ENCODE results near the gene RPGRIP1L. TPM values are rescaled to one million over a fixed set of nuclear protein-coding genes. Genes with fewer than 3 reads are reported as not detected.

The RPGRIP1L gene
- polyA plus RNA-seq, 2 of the 4 experiments (the other 2 are of a cell fraction): 13.0 to 19.6 TPM

GRCh38 chr16:53712065-53712464 is 8.4 kb upstream of the RPGRIP1L start:
- Histone ChIP-seq H3K9me3 (no peaks in the 10 kb centered on the region), H3K4me3 (no peak overlapping the region), H3K4me2 (no peak overlapping the region), H3K4me1 (peaks cover 19% of the 10 kb centered on the region; the same call in 2 of the 3 replicates), H3K27ac (no peak overlapping the region)
- ChIA-PET CTCF (interaction anchor here (1.1 to 1.5 kb wide), 2 partner anchors 61 to 570 kb away, joined by 3 read pairs; no protein-coding TSS in a partner anchor), POLR2A (no interaction called here)
- ATAC-seq (no peak), FAIRE-seq (no peak), DNase-seq (ENCODE audit: low read depth in 1 of 2, low spot score in 1 of 2) (no peak)
- WGBS (ENCODE audit: missing lambda C conversion rate): 77% methylated on average over 2 of the region's 2 CpGs
- TF ChIP-seq EP300 (IDR thresholded peaks at IDR 0.05): no peak
- TF ChIP-seq KDM5A (IDR thresholded peaks at IDR 0.05): no peak

- POLR2A ChIA-PET: no interaction called here
- WGBS (ENCODE audit: missing lambda C conversion rate): 92% methylated on average over 3 of the region's 3 CpGs
These were observed 7.7 kb upstream of the RPGRIP1L start for GRCh38 chr16:53711390-53711789.

More at GRCh38 chr16:53711390-53711789, 7.7 kb upstream of the RPGRIP1L start:
- H3K4me3 ChIP-seq: no peak overlapping the region
- H3K9me3 ChIP-seq: no peaks in the 10 kb centered on the region
- CTCF ChIA-PET: interaction anchor here (1.1 to 1.5 kb wide), 2 partner anchors 62 to 571 kb away, joined by 3 read pairs; no protein-coding TSS in a partner anchor
- TF ChIP-seq, protein P1, sequence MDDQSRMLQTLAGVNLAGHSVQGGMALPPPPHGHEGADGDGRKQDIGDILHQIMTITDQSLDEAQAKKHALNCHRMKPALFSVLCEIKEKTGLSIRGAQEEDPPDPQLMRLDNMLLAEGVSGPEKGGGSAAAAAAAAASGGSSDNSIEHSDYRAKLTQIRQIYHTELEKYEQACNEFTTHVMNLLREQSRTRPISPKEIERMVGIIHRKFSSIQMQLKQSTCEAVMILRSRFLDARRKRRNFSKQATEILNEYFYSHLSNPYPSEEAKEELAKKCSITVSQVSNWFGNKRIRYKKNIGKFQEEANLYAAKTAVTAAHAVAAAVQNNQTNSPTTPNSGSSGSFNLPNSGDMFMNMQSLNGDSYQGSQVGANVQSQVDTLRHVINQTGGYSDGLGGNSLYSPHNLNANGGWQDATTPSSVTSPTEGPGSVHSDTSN (IDR thresholded peaks at IDR 0.05): no peak
- TF ChIP-seq CBX8 (IDR thresholded peaks at IDR 0.05) (no peak), TFCP2L1 (CRISPR knock-in tag; IDR thresholded peaks at IDR 0.05) (no peak), HOXA7 (CRISPR knock-in tag; IDR thresholded peaks at IDR 0.05) (no peak), CHD4 (IDR thresholded peaks at IDR 0.05; ENCODE audit: borderline replicate concordance) (no peak), CBX2 (IDR thresholded peaks at IDR 0.05; ENCODE audit: borderline replicate concordance, low read depth) (no peak), BCL3 (IDR thresholded peaks at IDR 0.05) (no peak), HOXB5 (CRISPR knock-in tag; IDR thresholded peaks at IDR 0.05) (no peak), SMC3 (IDR thresholded peaks at IDR 0.05) (no peak), NR3C1 (IDR thresholded peaks at IDR 0.05) (no peak), HOXB13 (CRISPR knock-in tag; IDR thresholded peaks at IDR 0.05; ENCODE audit: low read depth) (no peak), NFE2L2 (conservative IDR thresholded peaks at IDR 0.05; ENCODE audit: low read length) (no peak), REST (IDR thresholded peaks at IDR 0.05) (no peak), MYC (IDR thresholded peaks at IDR 0.05; ENCODE audit: borderline replicate concordance, low read length) (no peak), KDM1A (IDR thresholded peaks at IDR 0.05; ENCODE audit: low read depth) (no peak), HEYL (CRISPR knock-in tag; IDR thresholded peaks at IDR 0.05) (no peak), JUNB (IDR thresholded peaks at IDR 0.05) (no peak)
- TF ChIP-seq, protein P2, sequence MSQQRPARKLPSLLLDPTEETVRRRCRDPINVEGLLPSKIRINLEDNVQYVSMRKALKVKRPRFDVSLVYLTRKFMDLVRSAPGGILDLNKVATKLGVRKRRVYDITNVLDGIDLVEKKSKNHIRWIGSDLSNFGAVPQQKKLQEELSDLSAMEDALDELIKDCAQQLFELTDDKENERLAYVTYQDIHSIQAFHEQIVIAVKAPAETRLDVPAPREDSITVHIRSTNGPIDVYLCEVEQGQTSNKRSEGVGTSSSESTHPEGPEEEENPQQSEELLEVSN (IDR thresholded peaks at IDR 0.05; ENCODE audit: borderline replicate concordance, low read depth): no peak
- TF ChIP-seq, protein P3, sequence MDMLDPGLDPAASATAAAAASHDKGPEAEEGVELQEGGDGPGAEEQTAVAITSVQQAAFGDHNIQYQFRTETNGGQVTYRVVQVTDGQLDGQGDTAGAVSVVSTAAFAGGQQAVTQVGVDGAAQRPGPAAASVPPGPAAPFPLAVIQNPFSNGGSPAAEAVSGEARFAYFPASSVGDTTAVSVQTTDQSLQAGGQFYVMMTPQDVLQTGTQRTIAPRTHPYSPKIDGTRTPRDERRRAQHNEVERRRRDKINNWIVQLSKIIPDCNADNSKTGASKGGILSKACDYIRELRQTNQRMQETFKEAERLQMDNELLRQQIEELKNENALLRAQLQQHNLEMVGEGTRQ (IDR thresholded peaks at IDR 0.05): no peak
- ATAC-seq (no peak), DNase-seq (ENCODE audit: low read depth in 1 of 2, low spot score in 1 of 2) (no peak), FAIRE-seq (no peak)
- H3K4me2 ChIP-seq: no peak overlapping the region
- H3K4me1 ChIP-seq: peaks cover 19% of the 10 kb centered on the region; the same call in 2 of the 3 replicates
- H3K27ac ChIP-seq: no peak overlapping the region
